Heart right ventricle (tissue), 16 donors: Measurements from ENCODE around the gene BRPF3. TPM values are rescaled to one million over a fixed set of nuclear protein-coding genes. Genes with fewer than 3 reads are reported as not detected.

Source experiments
- ATAC-seq, 8 donors: fragments of 200-7000 bp; cut with Tn5 transposase; one replicate each; pipeline ENCODE4 v1.9.1; 2020; ENCODE audit warnings: mild to moderate bottlenecking in 8 of 8, moderate library complexity in 8 of 8, moderate number of reproducible peaks in 1 of 8
- DNase-seq, 2 donors: peaks; one replicate each; pipeline ENCODE4 v3.0.0-alpha.2; 2020
- H3K27ac ChIP-seq, 10 donors: fragments of 200-600 bp; sonication (generic) in 2 of 10; one replicate each; pipeline versions ENCODE4 v1.5.0 to v1.8.0; 2020 to 2022; ENCODE audit warnings: mild to moderate bottlenecking in 3 of 10
- H3K27me3 ChIP-seq, 7 donors: fragments of 200-600 bp; one replicate each; pipeline ENCODE4 v1.8.0; 2021 to 2022; ENCODE audit warnings: mild to moderate bottlenecking in 2 of 7
- H3K36me3 ChIP-seq, 9 donors: fragments of 200-600 bp; sonication (generic) in 1 of 9; one replicate each; pipeline versions ENCODE4 v1.5.0 to v1.8.0; 2020 to 2022; ENCODE audit warnings: mild to moderate bottlenecking in 2 of 9
- H3K4me1 ChIP-seq, 9 donors: fragments of 200-600 bp; sonication (generic) in 1 of 9; one replicate each; pipeline versions ENCODE4 v1.5.0 to v1.8.0; 2020 to 2022; ENCODE audit warnings: mild to moderate bottlenecking in 4 of 9
- H3K4me3 ChIP-seq, 10 donors: fragments of 200-600 bp; sonication (generic) in 2 of 10; one replicate each; pipeline versions ENCODE4 v1.5.0 to v1.8.0; 2020 to 2022; ENCODE audit warnings: mild to moderate bottlenecking in 7 of 10, moderate library complexity in 2 of 10
- H3K9me3 ChIP-seq, 11 donors: fragments of 200-600 bp in 10 of 11; sonication (generic) in 2 of 11; one replicate each; pipeline versions ENCODE4 v1.5.0 to v1.8.0; 2013 to 2022; ENCODE audit warnings: mild to moderate bottlenecking in 2 of 11, control low read depth in 1 of 11, moderate library complexity in 1 of 11
- CTCF ChIP-seq, 9 donors: fragments of 200-600 bp; sonication (generic) in 2 of 9; IDR thresholded peaks; one replicate each; pipeline versions ENCODE4 v1.5.0 to v1.8.0; 2021 to 2022; ENCODE audit warnings: antibody characterized with exemption in 9 of 9, mild to moderate bottlenecking in 5 of 9, moderate library complexity in 1 of 9
- WGBS, 2 donors: extraction: QIAGEN DNeasy Blood & Tissue Kit; methylation state at CpG; one replicate each; pipeline ENCODE4 v1.1.7; 2013; ENCODE audit warnings: inconsistent platforms in 1 of 2; 5-methylcytosine and 5-hydroxymethylcytosine counted together
- intact Hi-C, 10 donors: fragments of 100-400 bp; cut with DNase I; formaldehyde crosslinking; loops; one replicate each; pipeline versions ENCODE4 v1.11.1 to v1.14.2; 2022
- polyA plus RNA-seq, 2 donors: library from polyadenylated mRNA; stranded (reverse); fragments of 200-250 nt; gene quantifications; one replicate each; pipeline ENCODE4 v1.2.3, GENCODE V29; 2013
- total RNA-seq, 10 donors: library from RNA; stranded (reverse); fragmentation: NEBNext Ultra II Directional in 3 of 10; extraction: Animal tissue kit (Norgen Biotek cat#: 25700) in 3 of 10; gene quantifications; one replicate each; pipeline versions ENCODE4 v1.2.1 to v1.2.4, GENCODE V29; 2021 to 2023
- donor health status: Arrhythmogenic right ventricular cardiomyopathy.
- donor health status: ischemic (EF 13 %, LVEDD 7.1; RV severe dilation, severe dysfunction).
- donor health status: healthy with polysubstance abuse.
- donor health status: DM: no; HTN: yes; CAD: no.
- donor health status: DM: no; HTN: no; CAD: no.
- donor health status: ischemic (EF 25% LVEDD 6.9; RV normal size, moderate dysfunction).
- donor health status: ischemic (EF 25% LVEDD 5.7; RV mildly dilated, moderate dysfunction).
- donor health status: healthy.
- donor health status: DM: yes; HTN: yes; CAD: no.
- donor health status: Ischemic cardiomyopathy.
- donor health status: ischemic (EF 35%, LVEDD 5.7; RV mildly dilated, moderate dysfunction).
- donor health status: nonischemic (EF 11% LVEDD 7.7; RV severe dilation, severe dysfunction).
- donor health status: DM: yes; HTN: yes; CAD: no.
- donor health status: PGD.
- donor health status: ischemic (EF 29% LVEDD 5.4; RV normal size, mild dysfunction).
- donor health status: nonischemic (EF 23%, LVEDD 6.1; RV moderate dilation, normal function).

BRPF3 gene
- total and polyA plus RNA-seq, 12 donors, result 6.3 to 20.5 (median 16.1) TPM

DNA sequence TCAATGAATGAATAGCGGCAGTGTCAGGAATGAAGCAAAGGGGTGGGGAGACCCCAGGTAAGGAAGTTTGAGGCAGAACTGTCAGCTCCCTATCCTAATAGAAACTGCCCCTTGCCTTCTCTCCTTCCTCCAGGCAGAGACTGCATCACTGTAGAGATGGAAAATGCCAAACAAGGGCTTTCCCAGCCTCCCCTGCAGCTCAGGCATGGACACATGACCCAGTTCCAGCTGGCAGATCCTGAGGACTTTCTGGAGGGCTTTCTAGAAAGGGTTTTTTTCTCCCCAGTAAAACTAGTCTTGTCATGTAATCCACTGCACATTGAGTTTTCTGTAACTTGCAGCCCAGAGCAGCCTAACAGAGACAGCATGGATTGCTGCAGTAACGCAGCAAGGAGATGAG, 55.5 kb downstream of the BRPF3 start:
- intact Hi-C loops, result no loop called here
- no peak for ATAC-seq

GRCh38 chr6:36263390-36264000, 67.0 kb downstream of the BRPF3 start:
- WGBS, 2 donors, result 77 to 87% methylated on average over 9 of the region's 9 CpGs
- ATAC-seq (no peak), DNase-seq (no peak)
- no peak for TF ChIP-seq CTCF (IDR thresholded peaks at IDR 0.05)
- Histone ChIP-seq H3K36me3 (no peaks in the 10 kb centered on the region), H3K27me3 (peaks cover 0 to 7% (median 0%) of the 10 kb centered on the region in 7 donors), H3K27ac (no peak overlapping the region), H3K9me3 (peaks cover 0 to 15% (median 0%) of the 10 kb centered on the region in 11 donors), H3K4me1 (no peaks in the 10 kb centered on the region), H3K4me3 (no peak overlapping the region)
- intact Hi-C loops, result no loop called here

More for the DNA sequence above, 55.5 kb downstream of the BRPF3 start:
- peaks cover 0 to 21% (median 0%) of the 10 kb centered on the region in 9 donors for H3K4me1 ChIP-seq
- no peaks in the 10 kb centered on the region for H3K36me3 ChIP-seq
- H3K9me3 ChIP-seq, result peaks cover 0 to 6% (median 0%) of the 10 kb centered on the region in 11 donors
- WGBS, 2 donors, result 88 to 95% methylated on average over 2 of the region's 2 CpGs
- DNase-seq, result no peak
- TF ChIP-seq CTCF (IDR thresholded peaks at IDR 0.05), result no peak
- H3K27ac ChIP-seq, result no peak overlapping the region
- no peaks in the 10 kb centered on the region for H3K27me3 ChIP-seq
- H3K4me3 ChIP-seq, result no peak overlapping the region

DNA sequence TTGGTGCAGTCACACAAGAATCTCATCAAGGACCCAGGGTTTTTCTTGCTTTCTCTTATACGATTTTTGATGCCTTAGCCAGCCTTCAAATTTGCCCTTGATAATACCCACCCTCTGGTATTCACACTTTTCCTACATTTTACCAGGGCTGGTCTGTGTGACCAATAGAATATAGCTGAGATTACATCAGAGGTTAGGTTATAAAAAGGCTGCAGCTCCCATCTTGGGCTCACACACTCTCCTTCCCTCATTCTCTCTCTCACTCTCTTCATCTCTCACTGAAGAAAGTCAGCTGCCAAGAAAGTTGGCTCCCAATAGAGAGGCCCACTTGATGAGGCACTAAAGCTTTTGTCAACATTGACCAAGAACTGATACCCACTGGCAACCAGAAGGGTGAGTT, 69.2 kb downstream of the BRPF3 start:
- ATAC-seq, result no peak
- H3K27me3 ChIP-seq, result peaks cover 0 to 23% (median 11%) of the 10 kb centered on the region in 7 donors
- TF ChIP-seq CTCF (IDR thresholded peaks at IDR 0.05), result no peak

GRCh38 chr6:36266913-36267644, 70.5 kb downstream of the BRPF3 start:
- Histone ChIP-seq H3K4me3 (no peak overlapping the region), H3K36me3 (no peaks in the 10 kb centered on the region), H3K4me1 (no peaks in the 10 kb centered on the region), H3K9me3 (peaks cover 0 to 15% (median 0%) of the 10 kb centered on the region in 11 donors), H3K27ac (no peak overlapping the region), H3K27me3 (peaks cover 0 to 36% (median 17%) of the 10 kb centered on the region in 7 donors)
- TF ChIP-seq CTCF (IDR thresholded peaks at IDR 0.05), result no peak
- no peak for ATAC-seq
- no peak for DNase-seq
- WGBS, 2 donors, result 84 to 85% methylated on average over 13 of the region's 13 CpGs
- intact Hi-C loops, result no loop called here

More for the DNA sequence above, 69.2 kb downstream of the BRPF3 start:
- Histone ChIP-seq H3K36me3 (no peaks in the 10 kb centered on the region), H3K9me3 (peaks cover 0 to 15% (median 0%) of the 10 kb centered on the region in 11 donors), H3K4me3 (no peak overlapping the region), H3K27ac (no peak overlapping the region), H3K4me1 (no peaks in the 10 kb centered on the region)
- intact Hi-C loops, result no loop called here
- no peak for DNase-seq
- WGBS, 2 donors, result 71 to 85% methylated on average over 1 of the region's 1 CpG
